Upper lobe of left lung (tissue), 6 donors: ENCODE data around the gene SEPTIN5. TPM values are rescaled to one million over a fixed set of nuclear protein-coding genes. Genes with fewer than 3 reads are reported as not detected.

Experiments used
- ATAC-seq, 2 donors: fragments of 200-7000 bp; cut with Tn5 transposase; one replicate each; pipeline ENCODE4 v1.9.1; 2022; ENCODE audit warnings: mild to moderate bottlenecking in 2 of 2, moderate library complexity in 2 of 2; ENCODE audit not compliant: low FRiP score in 2 of 2
- DNase-seq, 2 donors: peaks; one replicate each; pipeline ENCODE4 v3.0.0-alpha.2; 2019 to 2020
- H3K27ac ChIP-seq, 4 donors: fragments of 200-600 bp; sonication (generic); one replicate each; pipeline ENCODE4 v1.5.1; 2016 to 2019
- H3K27me3 ChIP-seq, 4 donors: fragments of 200-600 bp; sonication (generic); one replicate each; pipeline ENCODE4 v1.5.1; 2017 to 2019
- H3K36me3 ChIP-seq, 4 donors: fragments of 200-600 bp; sonication (generic); one replicate each; pipeline ENCODE4 v1.5.1; 2016 to 2019
- H3K4me1 ChIP-seq, 4 donors: fragments of 200-600 bp; sonication (generic); one replicate each; pipeline ENCODE4 v1.5.1; 2018 to 2019
- H3K4me3 ChIP-seq, 4 donors: fragments of 200-600 bp; sonication (generic); one replicate each; pipeline ENCODE4 v1.5.1; 2017 to 2019; ENCODE audit warnings: mild to moderate bottlenecking in 2 of 4, moderate library complexity in 1 of 4
- H3K9me3 ChIP-seq, 4 donors: fragments of 200-600 bp; sonication (generic); one replicate each; pipeline ENCODE4 v1.5.1; 2018 to 2019
- EP300 ChIP-seq, 4 donors: sonication (generic); formaldehyde crosslinking; IDR thresholded peaks; one replicate each; pipeline ENCODE4 v1.5.1; 2017; ENCODE audit warnings: antibody characterized with exemption in 4 of 4, control low read depth in 2 of 4
- POLR2A ChIP-seq, 4 donors: fragments of 450-650 bp; IDR thresholded peaks; one replicate each; pipeline ENCODE4 v1.5.1; 2016 to 2017; ENCODE audit warnings: antibody characterized with exemption in 4 of 4, mild to moderate bottlenecking in 2 of 4
- POLR2AphosphoS5 ChIP-seq, 2 donors: sonication (generic); formaldehyde crosslinking; IDR thresholded peaks; one replicate each; pipeline ENCODE4 v1.5.1; 2017; ENCODE audit warnings: antibody characterized with exemption in 2 of 2
- WGBS, 2 donors: methylation state at CpG; one replicate each; pipeline ENCODE4 v1.1.5; 2017 to 2018; 5-methylcytosine and 5-hydroxymethylcytosine counted together
- total RNA-seq, 6 donors: library from RNA; depleted of rRNA in 4 of 6; stranded (reverse); fragments of >200 nt in 4 of 6; gene quantifications; one replicate each; pipeline versions ENCODE4 v1.1.0 to v1.2.1, GENCODE V29; 2016 to 2021
- TF ChIP-seq, protein P1 (sequence below), 6 experiments: fragments of 450-650 bp in 4 of 6; fragments of 200-600 bp in 2 of 6; sonication (generic) in 2 of 6; IDR thresholded peaks; one replicate each; pipeline ENCODE4 v1.5.1; 2016 to 2019; ENCODE audit warnings: antibody characterized with exemption in 6 of 6
- donor health status: DM: no; HTN: no; CAD: no; lungs with moderate emphysema.
- donor health status: DM: no; HTN: yes; CAD: no; lungs with severe emphysema.

SEPTIN5 gene
- total RNA-seq, 6 donors from 2014 or later: 6.0 to 30.0 (median 17.1) TPM

DNA sequence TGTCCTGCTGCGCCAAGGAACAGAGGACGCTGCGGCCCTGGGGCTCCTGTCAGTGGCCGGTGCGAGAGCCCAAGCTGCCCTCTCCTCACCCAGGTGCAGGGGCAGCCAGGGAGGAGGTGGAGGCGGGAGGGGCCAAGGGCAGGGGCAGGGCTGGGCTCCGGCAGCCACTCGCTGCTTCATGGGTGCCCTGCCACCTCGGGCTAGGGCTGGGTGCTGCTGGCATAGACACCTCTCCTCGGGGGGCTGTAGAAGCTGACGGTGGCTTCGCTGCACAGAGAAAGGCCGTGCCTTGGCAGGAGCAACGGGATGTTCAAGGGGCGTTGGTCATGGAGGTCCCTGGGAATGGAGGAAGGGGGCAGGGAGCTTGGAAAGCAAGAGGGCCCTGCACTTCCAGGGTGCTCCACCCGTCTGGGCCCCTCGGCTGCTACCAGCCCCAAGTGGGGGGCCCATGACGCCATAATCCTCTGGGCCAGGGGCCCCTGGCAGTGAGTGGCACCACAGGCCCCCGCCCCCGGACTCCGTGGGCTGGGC, 44.7 kb downstream of the SEPTIN5 start:
- Histone ChIP-seq H3K4me3 (peak overlapping the region in 3 of 4 donors; percentile 6 to 15 (median 14)), H3K27me3 (peaks cover 3 to 62% (median 42%) of the 10 kb centered on the region in 4 donors)

DNA sequence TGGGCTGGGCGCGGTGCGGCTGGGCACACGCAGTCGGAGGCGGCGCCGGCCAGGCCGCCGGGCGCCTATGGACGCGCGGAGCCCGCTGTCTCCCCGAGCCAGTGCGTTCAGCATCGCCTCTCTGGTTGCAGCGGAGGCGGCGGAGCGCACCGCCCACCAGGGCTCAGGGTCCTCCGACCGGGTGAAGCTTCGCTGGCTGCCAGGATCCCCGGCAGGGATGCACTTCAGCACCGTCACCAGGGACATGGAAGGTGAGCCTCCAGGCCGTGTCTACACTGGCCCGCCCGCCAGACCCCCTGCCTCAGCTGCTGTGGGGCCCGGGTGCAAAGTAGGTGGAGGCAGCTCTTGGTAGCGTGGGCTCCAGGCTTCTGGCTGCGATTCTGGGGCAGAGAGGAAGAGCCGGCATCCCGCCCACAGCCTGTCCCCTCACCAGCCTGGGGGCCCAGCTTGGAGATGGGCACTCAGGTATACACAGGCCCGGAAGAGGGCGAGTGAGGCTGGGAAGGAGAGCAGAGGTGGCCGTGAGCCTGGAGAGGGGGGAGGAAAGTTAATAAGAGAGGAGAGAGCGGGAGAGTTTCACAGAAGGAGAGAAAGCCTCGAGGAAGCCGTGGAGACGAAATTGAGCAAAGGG, 45.2 kb downstream of the SEPTIN5 start:
- H3K36me3 ChIP-seq: no peaks in the 10 kb centered on the region
- WGBS, 2 donors: 10 to 15% methylated on average over 10 to 40 of the region's 43 CpGs
- DNase-seq: peak in 1 of 2 donors; percentile 83

More for the DNA sequence above, 44.7 kb downstream of the SEPTIN5 start:
- Histone ChIP-seq H3K4me1 (peaks cover 26 to 61% (median 42%) of the 10 kb centered on the region in 4 donors), H3K36me3 (no peaks in the 10 kb centered on the region), H3K27ac (no peak overlapping the region), H3K9me3 (no peaks in the 10 kb centered on the region)
- no peak for ATAC-seq
- DNase-seq: no peak
- WGBS, 2 donors: 0 to 13% methylated on average over 2 to 18 of the region's 21 CpGs
- no peak for TF ChIP-seq POLR2A (IDR thresholded peaks at IDR 0.05)
- TF ChIP-seq, protein P1, sequence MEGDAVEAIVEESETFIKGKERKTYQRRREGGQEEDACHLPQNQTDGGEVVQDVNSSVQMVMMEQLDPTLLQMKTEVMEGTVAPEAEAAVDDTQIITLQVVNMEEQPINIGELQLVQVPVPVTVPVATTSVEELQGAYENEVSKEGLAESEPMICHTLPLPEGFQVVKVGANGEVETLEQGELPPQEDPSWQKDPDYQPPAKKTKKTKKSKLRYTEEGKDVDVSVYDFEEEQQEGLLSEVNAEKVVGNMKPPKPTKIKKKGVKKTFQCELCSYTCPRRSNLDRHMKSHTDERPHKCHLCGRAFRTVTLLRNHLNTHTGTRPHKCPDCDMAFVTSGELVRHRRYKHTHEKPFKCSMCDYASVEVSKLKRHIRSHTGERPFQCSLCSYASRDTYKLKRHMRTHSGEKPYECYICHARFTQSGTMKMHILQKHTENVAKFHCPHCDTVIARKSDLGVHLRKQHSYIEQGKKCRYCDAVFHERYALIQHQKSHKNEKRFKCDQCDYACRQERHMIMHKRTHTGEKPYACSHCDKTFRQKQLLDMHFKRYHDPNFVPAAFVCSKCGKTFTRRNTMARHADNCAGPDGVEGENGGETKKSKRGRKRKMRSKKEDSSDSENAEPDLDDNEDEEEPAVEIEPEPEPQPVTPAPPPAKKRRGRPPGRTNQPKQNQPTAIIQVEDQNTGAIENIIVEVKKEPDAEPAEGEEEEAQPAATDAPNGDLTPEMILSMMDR (IDR thresholded peaks at IDR 0.05): no peak
- no peak for TF ChIP-seq EP300 (IDR thresholded peaks at IDR 0.05)
- TF ChIP-seq POLR2AphosphoS5 (IDR thresholded peaks at IDR 0.05): no peak

DNA sequence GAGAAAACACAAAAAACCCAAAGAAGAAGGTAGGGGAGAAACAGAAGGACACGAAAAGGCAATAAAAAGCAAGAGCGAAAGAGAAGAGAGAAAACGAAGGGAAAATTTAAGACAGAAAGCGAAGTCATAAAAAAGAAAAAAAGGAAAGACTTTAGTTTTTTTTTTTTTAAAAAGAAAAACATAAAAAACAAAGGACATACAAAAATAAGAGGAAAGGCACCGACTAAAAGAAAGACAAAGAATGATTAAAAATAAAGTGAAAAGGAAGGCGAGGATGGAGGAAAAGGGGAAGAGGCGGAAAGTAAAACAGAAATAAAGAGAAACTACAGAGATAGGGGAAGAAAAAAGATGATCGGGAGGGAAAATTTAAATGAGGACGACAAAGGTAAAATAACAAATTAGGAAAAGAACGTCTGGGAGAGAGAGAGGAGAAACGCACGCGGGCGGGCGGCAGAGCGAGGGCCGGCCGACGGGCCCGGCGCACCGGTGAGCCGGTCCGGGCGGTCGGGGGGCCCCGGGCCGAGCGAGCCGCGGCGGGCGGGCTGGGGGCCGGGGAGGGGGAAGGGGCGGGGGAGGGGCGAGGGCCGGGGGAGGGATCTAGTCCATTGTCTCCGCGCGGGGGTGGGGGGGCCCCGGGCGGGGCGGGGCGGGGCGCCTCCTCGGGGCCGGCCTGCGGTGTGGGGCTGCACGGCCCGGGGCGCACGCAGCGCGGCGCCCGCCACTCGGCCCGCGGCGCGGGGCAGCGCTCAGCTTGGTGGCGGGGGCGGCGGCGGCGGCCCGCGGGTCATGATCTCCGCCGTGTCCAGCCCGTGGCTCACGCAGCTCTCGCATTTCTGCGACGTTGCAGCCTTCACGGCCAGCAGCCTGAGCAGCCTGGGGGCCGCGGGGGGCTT, 46.0 kb downstream of the SEPTIN5 start, which contains the start of gene TBX1:
TBX1 (plus strand) TSS at position 721 of the 893 bp plus-strand sequence; CDS start at position 787, 66 bp downstream.
- 12 to 13% methylated on average over 25 to 27 of the region's 79 CpGs for WGBS, 2 donors
- H3K4me3 ChIP-seq: peak within 1 kb of the TSS in 3 of 4 donors; percentile 31 to 44 (median 39)
- TF ChIP-seq, protein P1 (IDR thresholded peaks at IDR 0.05): no peak
- TF ChIP-seq EP300 (IDR thresholded peaks at IDR 0.05) (no peak), POLR2A (IDR thresholded peaks at IDR 0.05) (no peak), POLR2AphosphoS5 (IDR thresholded peaks at IDR 0.05) (no peak)
- peak within 1 kb of the TSS in 2 of 4 donors; percentile 7 to 42 for H3K27ac ChIP-seq
- peaks cover 3 to 58% (median 38%) of the 10 kb centered on the region in 4 donors for H3K27me3 ChIP-seq
- DNase-seq (peak in 1 of 2 donors; percentile 73), ATAC-seq (no peak)
- peaks cover 23 to 56% (median 40%) of the 10 kb centered on the region in 4 donors for H3K4me1 ChIP-seq
- no peaks in the 10 kb centered on the region for H3K36me3 ChIP-seq
- H3K9me3 ChIP-seq: no peaks in the 10 kb centered on the region

More for the DNA sequence above, 45.2 kb downstream of the SEPTIN5 start:
- Histone ChIP-seq H3K27me3 (peaks cover 3 to 61% (median 41%) of the 10 kb centered on the region in 4 donors), H3K4me3 (peak overlapping the region in 3 of 4 donors; percentile 6 to 15 (median 10)), H3K4me1 (peaks cover 26 to 61% (median 42%) of the 10 kb centered on the region in 4 donors), H3K9me3 (no peaks in the 10 kb centered on the region), H3K27ac (no peak overlapping the region)
- no peak for ATAC-seq
- TF ChIP-seq POLR2A (IDR thresholded peaks at IDR 0.05) (no peak), EP300 (IDR thresholded peaks at IDR 0.05) (no peak), POLR2AphosphoS5 (IDR thresholded peaks at IDR 0.05) (no peak)

DNA sequence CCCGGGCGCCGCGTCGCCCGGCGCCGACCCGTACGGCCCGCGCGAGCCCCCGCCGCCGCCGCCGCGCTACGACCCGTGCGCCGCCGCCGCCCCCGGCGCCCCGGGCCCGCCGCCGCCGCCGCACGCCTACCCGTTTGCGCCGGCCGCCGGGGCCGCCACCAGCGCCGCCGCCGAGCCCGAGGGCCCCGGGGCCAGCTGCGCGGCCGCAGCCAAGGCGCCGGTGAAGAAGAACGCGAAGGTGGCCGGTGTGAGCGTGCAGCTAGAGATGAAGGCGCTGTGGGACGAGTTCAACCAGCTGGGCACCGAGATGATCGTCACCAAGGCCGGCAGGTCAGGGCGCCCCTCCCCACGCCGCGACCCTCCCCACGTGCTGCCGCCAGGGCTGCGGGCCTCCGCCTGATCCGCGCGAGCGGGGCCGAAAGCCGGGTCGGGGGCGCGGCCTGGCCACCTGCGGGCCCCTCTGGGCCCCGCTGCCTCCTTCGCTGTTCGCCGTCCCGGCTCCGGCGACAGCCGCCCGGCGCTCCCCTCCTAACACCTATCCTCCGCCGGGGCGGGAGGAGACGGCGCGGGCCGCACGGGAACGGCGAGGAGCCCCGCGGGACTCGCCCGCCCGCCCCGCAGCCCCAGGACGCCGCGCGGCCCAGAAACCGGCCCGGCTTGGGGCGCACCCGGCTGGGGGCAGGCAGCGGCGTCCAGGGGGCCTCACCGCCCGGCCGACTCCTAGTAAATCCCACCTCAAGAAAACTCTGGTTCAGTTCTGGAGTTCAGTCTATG, 46.8 kb downstream of the SEPTIN5 start:
- Histone ChIP-seq H3K9me3 (no peaks in the 10 kb centered on the region), H3K27ac (peak overlapping the region in 2 of 4 donors; percentile 7 to 42), H3K4me1 (peaks cover 23 to 56% (median 36%) of the 10 kb centered on the region in 4 donors), H3K4me3 (peak overlapping the region in 3 of 4 donors; percentile 31 to 44 (median 39)), H3K36me3 (no peaks in the 10 kb centered on the region), H3K27me3 (peaks cover 3 to 57% (median 35%) of the 10 kb centered on the region in 4 donors)
- TF ChIP-seq POLR2AphosphoS5 (IDR thresholded peaks at IDR 0.05): no peak
- TF ChIP-seq EP300 (IDR thresholded peaks at IDR 0.05): no peak
- TF ChIP-seq, protein P1 (IDR thresholded peaks at IDR 0.05): no peak
- no peak for TF ChIP-seq POLR2A (IDR thresholded peaks at IDR 0.05)
- 13% methylated on average over 51 of the region's 117 CpGs; no CpG with 5 or more reads in 1 of the 2 donors for WGBS, 2 donors
- peak in 1 of 2 donors; percentile 73 for DNase-seq
- no peak for ATAC-seq
